ENCODE data around the gene CARD9.

CARD9 gene

GRCh38 chr9:136318111-136318775 lies 55.2 kb downstream of the CARD9 start:
- no peak for DNase-seq

- DNase-seq, result no peak
These were observed 55.8 kb downstream of the CARD9 start for GRCh38 chr9:136317695-136318094.

GRCh38 chr9:136316896-136317676 lies 56.4 kb downstream of the CARD9 start:
- DNase-seq, result no peak

GRCh38 chr9:136316271-136316751 lies 57.2 kb downstream of the CARD9 start:
- DNase-seq, result no peak

- DNase-seq, result no peak
These were observed 58.5 kb downstream of the CARD9 start for GRCh38 chr9:136314944-136315343.

- no peak for DNase-seq
These were observed 59.4 kb downstream of the CARD9 start for GRCh38 chr9:136314056-136314416.

Data from SHP77 treated with DMSO at 0.1 percent for 48 hours (cell line).